Loucy (cell line): ENCODE results near the gene PSMC3IP.

ENCODE experiments used
- H2AFZ ChIP-seq: fragments of 200-600 bp; sonication (generic); 2 replicates; pipeline ENCODE4 v1.6.0; 2016; ENCODE audit warnings: antibody characterized with exemption, mild to moderate bottlenecking, low read length, moderate library complexity
- H3F3A ChIP-seq: fragments of 200-600 bp; 2 replicates; pipeline ENCODE4 v1.6.0; 2016; ENCODE audit warnings: antibody characterized with exemption, low read depth, mild to moderate bottlenecking
- H3K27me3 ChIP-seq: fragments of 200-600 bp; sonication (generic); 2 replicates; pipeline ENCODE4 v1.6.1; 2014; ENCODE audit warnings: low read length, mild to moderate bottlenecking; ENCODE audit not compliant: insufficient read depth, poor library complexity, severe bottlenecking
- H3K36me3 ChIP-seq: fragments of 200-600 bp; sonication (generic); 2 replicates; pipeline ENCODE4 v1.6.1; 2016; ENCODE audit warnings: low read length; ENCODE audit not compliant: insufficient read depth
- H3K4me1 ChIP-seq: fragments of 200-600 bp; sonication (generic); 2 replicates; pipeline ENCODE4 v1.5.1; 2014; ENCODE audit warnings: low read length, mild to moderate bottlenecking; ENCODE audit not compliant: insufficient read depth, poor library complexity, severe bottlenecking
- H3K4me2 ChIP-seq: fragments of 200-600 bp; sonication (generic); 2 replicates; pipeline ENCODE4 v1.6.0; 2014; ENCODE audit warnings: antibody characterized with exemption, low read length, low read depth, mild to moderate bottlenecking; ENCODE audit not compliant: poor library complexity, severe bottlenecking
- H3K4me3 ChIP-seq: fragments of 200-600 bp; sonication (generic); 2 replicates; pipeline ENCODE4 v1.5.1; 2014; ENCODE audit warnings: low read length, mild to moderate bottlenecking, mixed read lengths; ENCODE audit not compliant: poor library complexity, severe bottlenecking
- H3K79me2 ChIP-seq: fragments of 200-600 bp; sonication (generic); 2 replicates; pipeline ENCODE4 v1.6.1; 2014; ENCODE audit warnings: low read length; ENCODE audit not compliant: insufficient read depth
- H3K9ac ChIP-seq: fragments of 200-600 bp; sonication (generic); 2 replicates; pipeline ENCODE4 v1.6.0; 2014; ENCODE audit warnings: mild to moderate bottlenecking, low read depth, low read length, moderate library complexity; ENCODE audit not compliant: poor library complexity, severe bottlenecking
- H3K9me2 ChIP-seq: fragments of 200-600 bp; sonication (generic); replicated peaks from 2 replicates; pipeline ENCODE4 v1.6.1; 2016; ENCODE audit warnings: low read depth, low read length, mixed read lengths
- H3K9me3 ChIP-seq: fragments of 200-600 bp; sonication (generic); 2 replicates; pipeline ENCODE4 v1.6.1; 2014; ENCODE audit warnings: mild to moderate bottlenecking, antibody characterized with exemption, low read length, low read depth; ENCODE audit not compliant: insufficient read depth
- H4K20me1 ChIP-seq: fragments of 200-600 bp; sonication (generic); 2 replicates; pipeline ENCODE4 v1.6.0; 2014; ENCODE audit warnings: antibody characterized with exemption, low read length, mild to moderate bottlenecking; ENCODE audit not compliant: insufficient read depth, poor library complexity, severe bottlenecking
- EZH2phosphoT487 ChIP-seq: fragments of 200-600 bp; IDR thresholded peaks from 2 replicates; pipeline ENCODE4 v1.6.1; 2018; ENCODE audit warnings: antibody characterized with exemption, mild to moderate bottlenecking, moderate library complexity, borderline replicate concordance
- TF ChIP-seq, protein P1 (sequence below): fragments of 200-600 bp; sonication (generic); conservative IDR thresholded peaks from 2 replicates; pipeline ENCODE4 v1.5.1; 2014; ENCODE audit warnings: mild to moderate bottlenecking, antibody characterized with exemption, low read length

The PSMC3IP gene

DNA sequence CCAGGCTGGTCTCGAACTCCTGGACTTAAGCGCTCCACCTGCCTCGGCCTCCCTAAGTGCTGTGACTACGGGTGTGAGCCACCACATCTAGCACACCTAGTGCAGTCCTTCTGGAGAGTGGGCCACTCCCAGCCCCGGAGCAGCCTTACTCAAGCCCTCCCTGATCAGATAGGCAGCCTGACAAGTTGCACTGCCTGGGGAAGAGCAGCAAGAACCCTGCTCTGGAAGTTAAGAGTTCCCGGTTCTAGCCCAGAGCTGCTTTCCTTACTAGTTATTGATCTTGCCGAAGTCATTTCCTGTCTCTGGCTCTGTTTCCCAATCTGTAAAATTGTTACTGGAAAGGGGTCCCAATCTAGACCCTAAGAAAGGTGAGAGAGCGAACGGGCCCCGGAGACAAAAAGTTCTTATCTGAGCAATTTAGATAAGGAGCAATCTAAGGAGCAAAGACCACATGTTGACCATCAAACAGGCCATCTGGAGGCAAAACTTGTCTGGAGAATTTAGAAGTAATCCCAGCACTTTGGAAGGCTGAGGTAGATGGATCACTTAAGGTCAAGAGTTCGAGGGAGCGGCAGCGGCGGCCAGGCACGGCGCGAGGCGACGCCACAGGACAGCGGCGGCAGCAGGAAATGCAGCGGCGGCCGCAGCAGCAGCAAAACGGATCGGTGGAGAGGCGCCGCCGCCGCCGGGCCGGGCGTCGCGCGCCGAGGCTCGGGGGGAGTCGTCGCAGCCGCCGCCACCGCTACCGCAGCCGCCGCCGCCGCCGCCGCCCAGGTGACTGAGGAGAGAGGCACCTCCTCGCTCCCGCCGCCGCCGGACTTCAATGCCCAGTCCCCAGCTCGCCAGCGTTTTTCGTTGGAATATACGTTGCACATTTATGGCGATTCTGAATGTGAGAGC, 45.8 kb downstream of the PSMC3IP start:
- H3K9me3 ChIP-seq: no peaks in the 10 kb centered on the region
- peak overlapping the region; percentile 72 for H3K4me2 ChIP-seq
- no peaks in the 10 kb centered on the region for H4K20me1 ChIP-seq
- peaks cover 20% of the 10 kb centered on the region for H3K79me2 ChIP-seq
- peaks cover 40% of the 10 kb centered on the region for H3K4me1 ChIP-seq
- TF ChIP-seq, protein P1, sequence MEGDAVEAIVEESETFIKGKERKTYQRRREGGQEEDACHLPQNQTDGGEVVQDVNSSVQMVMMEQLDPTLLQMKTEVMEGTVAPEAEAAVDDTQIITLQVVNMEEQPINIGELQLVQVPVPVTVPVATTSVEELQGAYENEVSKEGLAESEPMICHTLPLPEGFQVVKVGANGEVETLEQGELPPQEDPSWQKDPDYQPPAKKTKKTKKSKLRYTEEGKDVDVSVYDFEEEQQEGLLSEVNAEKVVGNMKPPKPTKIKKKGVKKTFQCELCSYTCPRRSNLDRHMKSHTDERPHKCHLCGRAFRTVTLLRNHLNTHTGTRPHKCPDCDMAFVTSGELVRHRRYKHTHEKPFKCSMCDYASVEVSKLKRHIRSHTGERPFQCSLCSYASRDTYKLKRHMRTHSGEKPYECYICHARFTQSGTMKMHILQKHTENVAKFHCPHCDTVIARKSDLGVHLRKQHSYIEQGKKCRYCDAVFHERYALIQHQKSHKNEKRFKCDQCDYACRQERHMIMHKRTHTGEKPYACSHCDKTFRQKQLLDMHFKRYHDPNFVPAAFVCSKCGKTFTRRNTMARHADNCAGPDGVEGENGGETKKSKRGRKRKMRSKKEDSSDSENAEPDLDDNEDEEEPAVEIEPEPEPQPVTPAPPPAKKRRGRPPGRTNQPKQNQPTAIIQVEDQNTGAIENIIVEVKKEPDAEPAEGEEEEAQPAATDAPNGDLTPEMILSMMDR: peak; percentile 26; the same call in 1 of the 2 replicates
- TF ChIP-seq EZH2phosphoT487: no peak
- no peaks in the 10 kb centered on the region for H3K9me2 ChIP-seq
- H3K27me3 ChIP-seq: no peaks in the 10 kb centered on the region
- peak overlapping the region; percentile 74 for H2AFZ ChIP-seq
- H3F3A ChIP-seq: peaks cover 17% of the 10 kb centered on the region
- H3K4me3 ChIP-seq: peak overlapping the region; percentile 69
- no peaks in the 10 kb centered on the region for H3K36me3 ChIP-seq
- H3K9ac ChIP-seq: peak overlapping the region; percentile 75

DNA sequence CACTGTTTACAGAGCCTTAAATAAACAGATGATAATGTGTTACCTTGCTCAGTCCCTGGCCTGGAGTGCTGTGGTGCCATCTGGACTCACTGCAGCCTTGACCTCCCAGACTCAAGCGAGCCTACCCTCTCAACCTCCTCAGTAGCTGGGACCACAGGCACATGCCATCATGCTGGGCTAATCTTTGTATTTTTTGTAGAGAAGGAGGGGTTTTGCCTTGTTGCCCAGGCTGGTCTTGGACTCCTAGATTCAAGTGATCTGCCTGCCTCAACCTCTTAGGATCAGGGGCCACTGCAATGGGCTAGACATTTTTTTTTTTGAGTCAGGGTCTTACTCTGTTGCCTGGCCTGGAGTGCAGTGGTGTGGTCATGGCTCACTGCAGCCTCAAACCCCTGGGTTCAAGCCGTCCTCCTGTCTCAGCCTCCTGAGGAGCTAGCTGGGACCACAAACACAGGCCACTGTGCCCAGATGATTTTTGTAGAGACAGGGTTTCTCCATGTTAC, 46.5 kb downstream of the PSMC3IP start:
- Histone ChIP-seq H3K27me3 (no peaks in the 10 kb centered on the region), H3K9me3 (no peaks in the 10 kb centered on the region), H3K9ac (peak overlapping the region; percentile 75), H3K4me2 (peak overlapping the region; percentile 72), H3K9me2 (no peaks in the 10 kb centered on the region), H2AFZ (no peak overlapping the region; the same call in 1 of the 2 replicates), H3K79me2 (peaks cover 19% of the 10 kb centered on the region), H3K4me3 (peak overlapping the region; percentile 58), H4K20me1 (no peaks in the 10 kb centered on the region), H3F3A (peaks cover 17% of the 10 kb centered on the region), H3K36me3 (no peaks in the 10 kb centered on the region), H3K4me1 (peaks cover 40% of the 10 kb centered on the region)
- TF ChIP-seq, protein P1: no peak
- TF ChIP-seq EZH2phosphoT487: no peak

DNA sequence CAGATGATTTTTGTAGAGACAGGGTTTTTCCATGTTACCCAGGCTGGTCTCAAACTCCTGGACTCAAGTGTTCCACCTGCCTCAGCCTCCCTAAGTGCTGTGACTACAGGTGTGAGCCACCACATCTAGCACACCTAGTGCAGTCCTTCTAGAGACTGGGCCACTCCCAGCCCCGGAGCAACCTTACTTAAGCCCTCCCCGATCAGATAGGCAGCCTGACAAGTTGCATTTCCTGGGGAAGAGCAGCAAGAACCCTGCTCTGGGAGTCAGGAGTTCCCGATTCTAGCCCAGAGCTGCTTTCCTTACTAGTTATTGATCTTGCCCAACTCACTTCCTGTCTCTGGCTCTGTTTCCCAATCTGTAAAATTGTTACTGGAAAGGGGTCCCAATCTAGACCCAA, 48.5 kb downstream of the PSMC3IP start:
- Histone ChIP-seq H3K9me3 (no peaks in the 10 kb centered on the region), H3K36me3 (no peaks in the 10 kb centered on the region), H3K9ac (peak overlapping the region; percentile 63), H3K9me2 (no peaks in the 10 kb centered on the region), H2AFZ (no peak overlapping the region), H3K4me3 (no peak overlapping the region), H3K4me2 (peak overlapping the region; percentile 72), H4K20me1 (no peaks in the 10 kb centered on the region), H3K79me2 (0 out of 2 replicates have a peak, but pooled peaks cover 8% of the 10 kb centered on the region), H3F3A (peaks cover 17% of the 10 kb centered on the region), H3K4me1 (peaks cover 30% of the 10 kb centered on the region), H3K27me3 (no peaks in the 10 kb centered on the region)
- TF ChIP-seq, protein P1: no peak
- TF ChIP-seq EZH2phosphoT487: no peak
